ENCODE data around the gene VAC14.

Gene VAC14

DNA sequence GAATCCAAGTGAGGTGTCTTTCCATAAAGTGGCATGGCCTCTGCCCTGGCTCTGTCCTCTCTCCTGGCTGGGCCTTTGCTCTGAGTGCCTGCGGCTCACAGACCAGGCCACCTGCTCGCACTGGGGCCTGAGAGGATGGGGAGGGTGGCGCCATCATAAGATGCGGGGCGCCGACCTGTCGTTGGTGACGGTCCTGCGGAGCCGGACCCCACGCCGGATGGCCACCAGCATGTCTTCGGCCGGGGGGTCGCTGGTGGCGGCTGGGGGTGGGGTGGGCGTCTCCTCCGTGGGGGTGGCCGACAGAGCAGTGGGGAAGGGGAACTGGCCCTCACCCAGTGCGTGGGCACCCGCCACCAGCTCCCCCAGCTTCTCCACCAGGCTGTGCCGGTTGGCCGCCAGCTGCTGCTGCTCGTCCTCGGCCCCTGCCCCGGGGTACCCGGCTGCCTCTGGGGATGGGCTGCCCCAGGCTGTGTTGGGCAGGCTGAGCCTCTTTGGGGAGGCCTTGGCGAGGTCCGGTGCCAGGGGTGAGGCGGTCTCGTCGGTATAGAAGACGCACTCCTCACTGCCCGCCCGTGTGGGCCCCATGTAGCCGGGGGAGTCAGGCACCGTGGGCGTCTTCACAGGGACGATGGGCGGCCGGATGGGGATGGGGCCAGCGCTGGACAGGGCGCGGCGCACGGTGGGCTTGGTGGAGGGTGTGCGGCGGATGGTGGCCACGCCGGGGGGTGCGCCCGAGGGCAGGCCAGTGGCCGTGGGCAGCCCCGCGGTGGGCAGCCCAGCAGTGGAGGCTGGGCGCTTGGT is 137.2 kb downstream of the VAC14 start:
- Mint-ChIP-seq H3K27ac (no peak overlapping the region), H3K4me3 (no peak overlapping the region), H3K36me3 (peaks cover 4% of the 10 kb centered on the region), H3K9me3 (ENCODE audit: low read depth) (no peaks in the 10 kb centered on the region), H3K4me1 (ENCODE audit: low read depth) (peaks cover 1% of the 10 kb centered on the region), H3K27me3 (no peaks in the 10 kb centered on the region)

DNA sequence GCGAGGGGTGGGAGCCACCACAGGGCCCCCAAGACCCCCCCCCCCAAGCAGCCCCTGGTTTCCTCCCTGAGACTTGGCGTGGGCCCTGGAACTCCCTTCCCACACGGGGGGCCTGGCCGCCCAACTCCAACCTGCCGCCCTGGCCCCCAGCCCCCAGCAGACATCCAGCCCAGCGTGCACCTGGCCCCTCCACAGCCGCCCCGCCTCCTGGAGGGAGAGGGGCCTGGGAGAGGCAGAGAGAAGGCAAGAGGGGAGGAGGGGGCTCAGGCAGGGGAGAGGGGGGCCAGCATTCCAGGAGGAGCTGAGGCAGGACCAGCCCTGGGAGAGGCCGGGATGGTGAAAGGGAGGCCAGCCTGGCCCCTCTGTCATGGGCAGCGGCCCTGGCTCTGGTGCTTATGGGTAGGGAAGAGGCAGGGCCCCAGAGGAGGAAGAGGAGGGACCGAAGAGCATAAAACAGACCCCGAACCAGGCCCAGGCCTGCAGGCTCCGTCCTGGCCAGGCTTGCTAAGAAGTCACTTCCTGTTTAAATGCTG is 137.9 kb downstream of the VAC14 start:
- Mint-ChIP-seq H3K27ac (no peak overlapping the region), H3K36me3 (peaks cover 3% of the 10 kb centered on the region), H3K4me3 (no peak overlapping the region), H3K4me1 (ENCODE audit: low read depth) (peaks cover 1% of the 10 kb centered on the region), H3K9me3 (ENCODE audit: low read depth) (no peaks in the 10 kb centered on the region), H3K27me3 (no peaks in the 10 kb centered on the region)

DNA sequence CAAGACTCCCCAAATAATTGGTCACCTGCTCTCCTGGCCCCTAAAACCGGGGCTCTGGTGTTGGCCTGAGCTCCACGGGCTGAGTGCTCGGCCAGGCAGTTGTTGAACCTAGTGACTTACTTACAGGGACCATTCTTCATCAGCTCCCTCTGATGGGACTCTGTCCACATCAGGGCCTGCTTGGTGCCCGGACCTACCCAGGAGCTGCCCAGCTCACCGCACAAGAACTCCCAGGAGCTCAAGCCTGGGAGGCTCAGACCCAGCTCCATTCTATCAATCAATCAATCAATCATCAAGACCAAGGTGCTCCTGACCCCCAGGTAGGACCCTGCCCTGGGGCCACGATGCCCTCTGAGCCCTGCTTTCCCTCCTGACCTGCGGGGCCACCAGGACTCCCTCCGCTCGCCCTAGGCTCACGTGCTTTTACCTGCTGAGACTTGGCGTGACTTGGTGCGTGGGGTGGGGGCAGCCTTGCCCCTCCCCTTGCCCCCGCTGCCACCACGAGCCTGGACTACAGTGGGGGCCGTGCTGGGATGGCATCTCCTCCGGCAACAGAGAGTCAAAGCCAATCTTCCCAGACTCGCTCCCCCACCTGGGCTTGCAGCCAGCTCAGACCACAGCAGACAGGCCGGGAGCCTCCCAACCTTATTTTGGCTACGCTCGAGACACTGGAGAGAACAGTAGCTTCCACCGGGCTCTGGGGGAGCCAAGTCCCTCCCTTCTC is 138.9 kb downstream of the VAC14 start:
- peaks cover 3% of the 10 kb centered on the region for H3K36me3 Mint-ChIP-seq

DNA sequence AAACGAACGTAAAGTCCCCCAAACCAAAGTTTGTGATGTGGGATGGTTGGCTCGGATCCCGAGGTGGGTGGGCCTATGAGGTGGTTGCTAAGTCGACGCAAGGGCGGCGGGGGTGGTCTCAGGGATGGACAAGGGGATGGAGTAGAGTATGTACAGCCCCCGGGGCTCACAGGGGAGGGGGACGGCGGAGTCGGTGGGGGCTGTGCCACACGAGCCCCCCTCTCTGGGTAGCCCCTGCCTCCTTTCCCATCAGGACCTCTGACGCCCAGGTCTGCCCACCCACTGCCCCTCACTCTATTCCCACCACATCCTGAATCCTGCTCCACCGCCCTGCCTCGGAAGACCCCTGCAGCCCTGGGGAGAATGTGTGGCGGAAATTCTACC is 139.4 kb downstream of the VAC14 start:
- no peak overlapping the region for H3K4me3 Mint-ChIP-seq
- H3K36me3 Mint-ChIP-seq, result peaks cover under 1% of the 10 kb centered on the region
- no peak overlapping the region for H3K27ac Mint-ChIP-seq
- no peaks in the 10 kb centered on the region for H3K27me3 Mint-ChIP-seq
- peaks cover 1% of the 10 kb centered on the region for H3K4me1 Mint-ChIP-seq (ENCODE audit: low read depth)
- H3K9me3 Mint-ChIP-seq (ENCODE audit: low read depth), result no peaks in the 10 kb centered on the region

More for the DNA sequence above, 138.9 kb downstream of the VAC14 start:
- Mint-ChIP-seq H3K4me1 (ENCODE audit: low read depth) (peaks cover 1% of the 10 kb centered on the region), H3K27ac (no peak overlapping the region), H3K27me3 (no peaks in the 10 kb centered on the region), H3K9me3 (ENCODE audit: low read depth) (no peaks in the 10 kb centered on the region), H3K4me3 (no peak overlapping the region)

DNA sequence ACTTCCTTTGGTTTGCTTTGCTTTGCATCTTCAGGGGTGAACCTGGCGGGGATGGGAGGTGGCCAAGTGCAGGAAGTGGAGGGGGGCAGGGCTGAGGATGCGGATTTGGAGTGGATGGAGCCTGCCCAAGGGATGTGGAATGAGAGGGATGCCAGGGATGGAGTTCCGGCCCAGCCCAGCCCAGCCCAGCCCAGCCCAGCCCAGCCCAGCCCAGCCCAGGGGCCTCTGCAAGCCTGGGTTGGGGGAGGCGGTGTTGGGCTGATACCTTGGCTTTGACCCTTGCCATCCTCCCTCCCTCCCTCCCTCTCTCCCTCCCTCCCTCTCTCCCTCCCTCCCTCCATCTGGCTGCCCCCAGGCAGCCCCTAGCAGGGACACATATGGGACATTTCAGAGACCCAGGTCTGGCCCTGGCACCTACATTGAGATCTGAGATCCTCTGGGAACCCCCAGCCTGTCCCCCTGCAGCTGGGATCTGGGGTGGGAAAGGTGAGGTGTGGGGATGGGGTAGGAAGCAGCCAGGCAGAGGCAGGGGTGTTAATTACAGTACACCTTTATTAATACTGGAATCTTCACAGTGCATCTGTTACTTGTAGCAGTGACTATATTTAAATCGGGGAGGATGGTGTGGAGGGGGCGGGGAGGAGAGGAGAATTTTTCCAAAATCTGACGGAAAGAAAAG is 140.1 kb downstream of the VAC14 start:
- Mint-ChIP-seq H3K4me3 (no peak overlapping the region), H3K9me3 (ENCODE audit: low read depth) (no peaks in the 10 kb centered on the region), H3K4me1 (ENCODE audit: low read depth) (peaks cover 1% of the 10 kb centered on the region), H3K27me3 (no peaks in the 10 kb centered on the region), H3K36me3 (no peaks in the 10 kb centered on the region), H3K27ac (no peak overlapping the region)

DNA sequence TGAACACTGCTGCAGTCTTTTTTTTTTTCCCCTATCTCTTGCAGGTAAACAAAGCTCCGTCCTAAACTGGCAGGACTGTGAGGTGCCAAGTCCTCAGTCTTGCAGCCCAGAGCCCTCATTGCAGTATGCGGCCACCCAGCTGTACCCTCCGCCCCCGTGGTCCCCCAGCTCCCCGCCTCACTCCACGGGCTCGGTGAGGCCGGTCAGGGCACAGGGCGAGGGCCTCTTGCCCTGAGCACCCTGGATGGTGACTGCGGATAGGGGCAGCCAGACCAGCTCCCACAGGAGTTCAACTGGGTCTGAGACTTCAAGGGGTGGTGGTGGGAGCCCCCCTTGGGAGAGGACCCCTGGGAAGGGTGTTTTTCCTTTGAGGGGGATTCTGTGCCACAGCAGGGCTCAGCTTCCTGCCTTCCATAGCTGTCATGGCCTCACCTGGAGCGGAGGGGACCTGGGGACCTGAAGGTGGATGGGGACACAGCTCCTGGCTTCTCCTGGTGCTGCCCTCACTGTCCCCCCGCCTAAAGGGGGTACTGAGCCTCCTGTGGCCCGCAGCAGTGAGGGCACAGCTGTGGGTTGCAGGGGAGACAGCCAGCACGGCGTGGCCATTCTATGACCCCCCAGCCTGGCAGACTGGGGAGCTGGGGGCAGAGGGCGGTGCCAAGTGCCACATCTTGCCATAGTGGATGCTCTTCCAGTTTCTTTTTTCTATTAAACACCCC is 140.8 kb downstream of the VAC14 start:
- Mint-ChIP-seq H3K4me3 (no peak overlapping the region), H3K27ac (no peak overlapping the region), H3K9me3 (ENCODE audit: low read depth) (no peaks in the 10 kb centered on the region), H3K27me3 (no peaks in the 10 kb centered on the region), H3K4me1 (ENCODE audit: low read depth) (peaks cover 1% of the 10 kb centered on the region), H3K36me3 (no peaks in the 10 kb centered on the region)

DNA sequence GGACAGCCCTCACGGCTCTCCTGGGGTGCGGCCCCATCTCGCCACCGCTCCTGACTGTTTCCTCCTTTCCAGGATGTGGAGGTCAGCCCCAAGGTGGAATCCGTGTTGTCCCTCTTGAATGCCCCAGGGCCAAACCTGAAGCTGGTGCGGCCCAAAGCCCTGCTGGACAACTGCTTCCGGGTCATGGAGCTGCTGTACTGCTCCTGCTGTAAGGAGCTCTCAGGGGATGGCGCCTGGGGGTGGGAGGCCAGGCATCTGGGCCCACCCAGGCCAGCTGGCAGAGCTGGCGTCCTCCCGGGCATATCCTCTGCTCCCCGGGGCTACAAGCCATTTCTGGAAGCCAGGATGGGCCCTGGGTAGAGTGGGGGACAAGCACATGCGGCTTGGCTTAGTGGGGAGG is 141.4 kb downstream of the VAC14 start:
- H3K36me3 Mint-ChIP-seq, result no peaks in the 10 kb centered on the region
- no peaks in the 10 kb centered on the region for H3K9me3 Mint-ChIP-seq (ENCODE audit: low read depth)
- peaks cover 1% of the 10 kb centered on the region for H3K4me1 Mint-ChIP-seq (ENCODE audit: low read depth)
- H3K4me3 Mint-ChIP-seq, result no peak overlapping the region
- no peaks in the 10 kb centered on the region for H3K27me3 Mint-ChIP-seq
- H3K27ac Mint-ChIP-seq, result no peak overlapping the region

DNA sequence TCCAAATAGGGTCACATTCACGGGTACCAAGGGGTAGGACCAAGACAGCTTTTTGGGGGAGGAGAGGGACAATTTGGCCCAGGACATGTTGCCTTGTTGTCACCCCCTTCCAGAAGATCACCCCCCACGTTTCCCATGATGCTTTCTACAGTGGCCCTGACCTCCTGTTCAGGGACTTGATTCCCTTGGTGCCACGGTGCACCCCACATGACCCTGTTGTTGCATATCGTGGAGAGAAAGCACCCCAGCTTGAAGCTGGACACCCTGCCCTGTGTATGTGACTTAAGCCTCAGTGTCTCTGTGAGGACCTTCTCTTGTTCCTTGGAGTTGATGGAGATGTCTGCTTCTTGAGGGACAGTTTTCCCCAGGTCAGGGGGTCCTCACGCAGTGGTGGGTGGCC is 142.0 kb downstream of the VAC14 start:
- Mint-ChIP-seq H3K36me3 (no peaks in the 10 kb centered on the region), H3K27me3 (no peaks in the 10 kb centered on the region), H3K27ac (no peak overlapping the region), H3K4me1 (ENCODE audit: low read depth) (peaks cover 2% of the 10 kb centered on the region), H3K4me3 (no peak overlapping the region), H3K9me3 (ENCODE audit: low read depth) (no peaks in the 10 kb centered on the region)

DNA sequence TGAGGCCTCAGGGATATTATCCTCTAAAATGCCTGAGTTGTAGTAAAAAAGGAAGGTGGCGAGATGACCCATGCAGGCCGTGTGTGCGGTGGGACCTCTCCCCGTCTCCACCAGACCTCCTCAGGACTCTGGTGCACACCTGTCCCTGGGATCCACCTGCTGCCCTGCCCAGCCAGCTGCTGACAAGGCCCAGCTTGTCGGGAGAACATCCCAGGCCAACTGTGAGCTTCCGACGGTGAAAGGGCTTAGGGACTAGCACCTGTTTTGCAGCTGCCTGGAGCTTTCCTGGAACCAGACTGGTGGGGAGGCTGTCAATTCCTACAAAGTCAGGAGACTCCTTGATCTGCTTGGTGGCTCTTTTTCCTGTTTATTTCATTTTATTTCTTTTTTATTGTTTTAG is 143.0 kb downstream of the VAC14 start:
- no peaks in the 10 kb centered on the region for H3K27me3 Mint-ChIP-seq
- peaks cover 6% of the 10 kb centered on the region for H3K4me1 Mint-ChIP-seq (ENCODE audit: low read depth)
- H3K27ac Mint-ChIP-seq, result no peak overlapping the region
- no peak overlapping the region for H3K4me3 Mint-ChIP-seq
- H3K9me3 Mint-ChIP-seq (ENCODE audit: low read depth), result no peaks in the 10 kb centered on the region
- H3K36me3 Mint-ChIP-seq, result no peaks in the 10 kb centered on the region

DNA sequence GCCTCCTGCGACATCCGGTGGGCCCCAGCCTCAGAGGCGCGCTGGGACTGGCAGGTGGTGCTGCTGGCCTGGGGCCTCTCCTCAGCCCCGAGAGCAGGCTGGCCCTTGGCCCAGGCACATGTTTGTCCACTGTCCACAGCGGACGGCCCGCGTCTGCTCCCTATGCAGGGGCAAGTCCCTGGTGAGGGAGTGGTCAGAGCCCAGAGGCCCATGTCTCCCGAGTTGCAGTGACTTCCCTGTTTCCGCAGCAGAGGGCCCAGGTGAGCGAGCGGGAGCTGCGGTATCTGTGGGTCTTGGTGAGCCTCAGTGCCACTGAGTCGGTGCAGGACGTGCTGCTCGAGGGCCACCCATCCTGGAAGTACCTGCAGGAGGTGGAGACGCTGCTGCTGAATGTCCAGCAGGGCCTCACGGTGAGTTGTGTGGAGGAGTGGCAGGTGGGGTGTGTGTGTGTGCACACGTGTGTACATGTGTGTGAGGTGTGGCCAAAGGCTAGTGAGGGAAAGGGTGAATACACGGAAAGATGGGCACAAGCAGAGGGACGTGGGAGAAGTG is 144.2 kb downstream of the VAC14 start:
- no peaks in the 10 kb centered on the region for H3K9me3 Mint-ChIP-seq (ENCODE audit: low read depth)
- no peak overlapping the region for H3K4me3 Mint-ChIP-seq
- no peaks in the 10 kb centered on the region for H3K36me3 Mint-ChIP-seq
- H3K27me3 Mint-ChIP-seq, result no peaks in the 10 kb centered on the region
- no peak overlapping the region for H3K27ac Mint-ChIP-seq
- peaks cover 6% of the 10 kb centered on the region for H3K4me1 Mint-ChIP-seq (ENCODE audit: low read depth)

DNA sequence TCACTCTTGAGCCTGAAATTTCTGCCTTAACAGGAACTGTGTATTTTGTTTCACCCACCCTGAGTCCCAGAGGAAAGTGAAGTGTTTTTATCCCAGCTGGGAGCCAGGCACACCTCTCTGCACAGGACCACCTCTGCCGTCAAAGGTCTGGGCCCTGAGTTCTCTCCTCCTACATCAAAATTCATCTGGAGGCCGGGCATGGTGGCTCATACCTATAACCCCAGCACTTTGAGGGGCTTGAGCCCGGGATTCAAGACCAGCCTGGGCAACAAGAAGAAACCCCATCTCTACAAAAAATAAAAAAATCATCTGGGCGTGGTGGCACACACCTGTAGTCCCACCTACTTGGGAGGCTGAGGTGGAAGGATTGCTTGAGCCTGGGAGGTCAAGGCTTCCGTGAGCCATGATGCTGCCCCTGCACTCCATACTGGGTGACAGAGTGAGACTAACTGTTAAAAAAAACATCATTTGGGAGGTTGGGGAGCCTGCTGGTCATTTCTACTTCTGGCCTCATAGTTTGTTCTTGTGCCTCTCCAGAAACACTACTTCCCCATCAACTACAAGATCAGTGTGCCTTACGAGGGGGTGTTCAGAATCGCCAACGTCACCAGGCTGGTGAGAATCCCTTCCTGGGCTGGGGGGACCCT is 144.8 kb downstream of the VAC14 start:
- H3K27me3 Mint-ChIP-seq, result no peaks in the 10 kb centered on the region
- no peaks in the 10 kb centered on the region for H3K9me3 Mint-ChIP-seq (ENCODE audit: low read depth)
- no peaks in the 10 kb centered on the region for H3K36me3 Mint-ChIP-seq
- no peak overlapping the region for H3K4me3 Mint-ChIP-seq
- no peak overlapping the region for H3K27ac Mint-ChIP-seq
- peaks cover 6% of the 10 kb centered on the region for H3K4me1 Mint-ChIP-seq (ENCODE audit: low read depth)

DNA sequence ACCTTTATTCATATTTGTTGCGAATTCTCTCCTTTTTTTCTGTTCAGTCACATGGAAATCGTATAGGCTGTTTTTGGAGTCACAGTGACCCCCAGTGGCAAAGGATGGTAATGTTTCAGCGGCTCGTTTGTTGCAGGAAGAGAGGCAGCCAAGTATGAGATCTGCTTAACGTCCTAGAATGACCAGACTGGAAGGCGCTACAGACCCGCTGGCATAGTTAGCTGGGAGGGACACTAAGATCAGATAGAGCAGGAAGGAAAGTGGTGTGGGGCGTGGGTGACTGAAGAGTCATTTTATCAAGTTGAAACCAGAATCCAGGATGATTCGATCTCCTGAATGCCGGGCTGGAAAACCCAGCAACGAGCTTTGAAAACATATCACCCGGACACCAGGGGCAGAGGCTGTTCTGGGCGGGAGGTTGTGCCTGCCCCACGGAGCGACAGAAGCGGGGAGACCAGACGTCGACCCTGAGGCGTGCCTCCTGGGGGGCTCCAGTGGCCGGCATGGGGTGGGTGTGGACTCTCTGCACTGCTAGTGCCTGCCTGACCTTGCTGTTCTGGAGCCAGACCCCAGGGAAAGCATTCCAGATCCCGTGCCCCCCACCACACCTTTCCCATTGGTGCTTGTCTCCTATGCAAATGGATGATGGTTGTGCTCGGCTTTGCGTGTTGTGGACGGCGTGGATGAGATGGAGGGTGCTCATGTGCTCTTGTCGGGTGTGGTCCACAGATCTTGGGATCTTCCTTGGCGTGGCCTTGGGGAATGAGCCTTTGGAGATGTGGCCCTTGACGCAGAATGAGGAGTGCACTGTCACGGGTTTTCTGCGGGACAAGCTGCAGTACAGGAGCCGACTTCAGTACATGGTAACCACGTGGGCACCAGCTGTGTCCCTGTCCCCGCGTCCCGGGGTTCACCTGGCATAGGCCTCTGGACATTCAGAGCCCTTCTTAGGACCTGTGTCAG is 146.9 kb downstream of the VAC14 start:
- Mint-ChIP-seq H3K4me3 (peak overlapping the region; percentile 67), H3K4me1 (ENCODE audit: low read depth) (peaks cover 5% of the 10 kb centered on the region), H3K27ac (no peak overlapping the region), H3K36me3 (no peaks in the 10 kb centered on the region), H3K27me3 (no peaks in the 10 kb centered on the region), H3K9me3 (ENCODE audit: low read depth) (no peaks in the 10 kb centered on the region)

DNA sequence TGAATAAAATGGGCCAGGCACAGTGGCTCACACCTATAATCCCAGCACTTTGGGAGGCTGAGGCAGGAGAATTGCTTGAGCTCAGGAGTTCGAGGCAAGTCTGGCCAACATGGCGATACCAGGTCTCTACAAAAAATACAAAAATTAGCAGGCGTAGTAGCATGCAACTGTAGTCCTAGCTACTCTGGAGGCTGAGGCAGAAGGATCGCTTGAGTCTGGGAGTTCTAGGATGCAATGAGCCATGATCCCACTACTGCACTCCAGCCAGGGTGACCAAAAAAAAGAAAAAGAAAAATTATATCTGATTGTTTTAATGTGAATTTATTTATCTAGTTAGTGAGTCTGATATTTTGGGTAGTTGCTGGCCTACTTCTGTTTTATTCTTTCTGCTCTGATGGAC is 147.6 kb downstream of the VAC14 start:
- Mint-ChIP-seq H3K4me3 (no peak overlapping the region), H3K4me1 (ENCODE audit: low read depth) (peaks cover 5% of the 10 kb centered on the region), H3K27me3 (no peaks in the 10 kb centered on the region), H3K9me3 (ENCODE audit: low read depth) (no peaks in the 10 kb centered on the region), H3K36me3 (no peaks in the 10 kb centered on the region), H3K27ac (no peak overlapping the region)

All from activated naive CD8-positive, alpha-beta T cell (primary cell).